Sigmoid colon (tissue), 7 donors: ENCODE measurements around the gene DDN. TPM values are rescaled to one million over a fixed set of nuclear protein-coding genes. Genes with fewer than 3 reads are reported as not detected.

Experiments used
- DNase-seq: peaks from one replicate; pipeline ENCODE4 v3.0.0-alpha.2; 2019
- H3K27ac ChIP-seq, 4 donors: fragments of 200-600 bp; sonication (generic); one replicate each; pipeline ENCODE4 v1.5.1; 2016 to 2019; ENCODE audit warnings: mild to moderate bottlenecking in 1 of 4
- H3K27me3 ChIP-seq, 3 donors: fragments of 200-600 bp; sonication (generic); one replicate each; pipeline ENCODE4 v1.5.1; 2019; ENCODE audit warnings: mild to moderate bottlenecking in 1 of 3
- H3K36me3 ChIP-seq, 4 donors: fragments of 200-600 bp; sonication (generic); one replicate each; pipeline ENCODE4 v1.5.1; 2016 to 2019
- H3K4me1 ChIP-seq, 4 donors: fragments of 200-600 bp; sonication (generic); one replicate each; pipeline ENCODE4 v1.5.1; 2017 to 2019
- H3K4me3 ChIP-seq, 4 donors: fragments of 200-600 bp; sonication (generic); one replicate each; pipeline ENCODE4 v1.5.1; 2017 to 2019; ENCODE audit warnings: mild to moderate bottlenecking in 2 of 4, moderate library complexity in 1 of 4
- H3K9me3 ChIP-seq, 4 donors: fragments of 200-600 bp in 3 of 4; sonication (generic) in 3 of 4; one replicate each; pipeline versions ENCODE4 v1.5.1 to v1.6.1; 2013 to 2019
- CTCF ChIP-seq, 4 experiments: fragments of 450-650 bp in 3 of 4; fragments of 200-600 bp in 1 of 4; IDR thresholded peaks; one replicate each; pipeline ENCODE4 v1.5.1; 2016 to 2019; ENCODE audit warnings: antibody characterized with exemption in 4 of 4, mild to moderate bottlenecking in 3 of 4, moderate library complexity in 2 of 4
- EP300 ChIP-seq, 4 donors: sonication (generic); formaldehyde crosslinking; IDR thresholded peaks; one replicate each; pipeline ENCODE4 v1.6.1; 2017; ENCODE audit warnings: antibody characterized with exemption in 4 of 4
- POLR2A ChIP-seq, 2 donors: fragments of 450-650 bp; IDR thresholded peaks; one replicate each; pipeline ENCODE4 v1.6.1; 2016; ENCODE audit warnings: antibody characterized with exemption in 2 of 2, mild to moderate bottlenecking in 2 of 2, moderate library complexity in 2 of 2
- POLR2AphosphoS5 ChIP-seq, 4 donors: sonication (generic); formaldehyde crosslinking; IDR thresholded peaks; one replicate each; pipeline ENCODE4 v1.6.1; 2017; ENCODE audit warnings: antibody characterized with exemption in 4 of 4
- whole genome bisulfite sequencing, 2 donors: extraction: QIAGEN DNeasy Blood & Tissue Kit; methylation state at CpG; one replicate each; pipeline ENCODE4 v1.1.7; 2013; 5-methylcytosine and 5-hydroxymethylcytosine counted together
- intact Hi-C: fragments of 100-400 bp; cut with DNase I; formaldehyde crosslinking; loops from one replicate; pipeline ENCODE4 v1.15.1; 2023
- polyA plus RNA-seq, 3 donors: library from polyadenylated mRNA; stranded (reverse); fragments of 200-250 nt; gene quantifications; one replicate each; pipeline ENCODE4 v1.2.3, GENCODE V29; 2013
- total RNA-seq, 4 donors: library from RNA; depleted of rRNA; stranded (reverse); fragments of >200 nt; gene quantifications; one replicate each; pipeline ENCODE4 v1.1.0, GENCODE V29; 2016
- donor health status: healthy with polysubstance abuse.
- donor health status: Bipolar disorder and iron deficiency.
- donor health status: healthy.

DDN gene
- total and polyA plus RNA-seq, 7 donors, result 0.14 to 0.69 (median 0.60) TPM; not detected in 4

- intact Hi-C loops, result no loop called here
- H3K27me3 ChIP-seq, result peaks cover 28 to 89% (median 60%) of the 10 kb centered on the region in 3 donors
- no peak for DNase-seq
- H3K4me1 ChIP-seq, result peaks cover 0 to 13% (median 12%) of the 10 kb centered on the region in 4 donors
- no peak overlapping the region for H3K27ac ChIP-seq
- WGBS, 2 donors, result 12 to 30% methylated on average over 10 of the region's 10 CpGs
- no peak for TF ChIP-seq POLR2A (IDR thresholded peaks at IDR 0.05)
- TF ChIP-seq EP300 (IDR thresholded peaks at IDR 0.05), result no peak
- TF ChIP-seq POLR2AphosphoS5 (IDR thresholded peaks at IDR 0.05), result no peak
- no peaks in the 10 kb centered on the region for H3K36me3 ChIP-seq
- H3K4me3 ChIP-seq, result no peak overlapping the region
- H3K9me3 ChIP-seq, result no peaks in the 10 kb centered on the region
These were observed 13.7 kb downstream of the DDN start for GRCh38 chr12:48985475-48985897.

GRCh38 chr12:48982397-48983080 lies 16.6 kb downstream of the DDN start:
- H3K36me3 ChIP-seq, result no peaks in the 10 kb centered on the region
- 48 to 64% methylated on average over 6 of the region's 6 CpGs for WGBS, 2 donors
- TF ChIP-seq POLR2A (IDR thresholded peaks at IDR 0.05) (no peak), EP300 (IDR thresholded peaks at IDR 0.05) (no peak), CTCF (IDR thresholded peaks at IDR 0.05) (no peak), POLR2AphosphoS5 (IDR thresholded peaks at IDR 0.05) (no peak)
- no peaks in the 10 kb centered on the region for H3K9me3 ChIP-seq
- H3K4me1 ChIP-seq, result peaks cover 0 to 42% (median 41%) of the 10 kb centered on the region in 4 donors
- DNase-seq, result no peak
- H3K27ac ChIP-seq, result no peak overlapping the region
- no peak overlapping the region for H3K4me3 ChIP-seq
- intact Hi-C loops, result loop anchor here (5.0 kb wide), 1 partner anchor 55 kb away; the partner anchor contains the start of gene FKBP11
- peaks cover 54 to 89% (median 76%) of the 10 kb centered on the region in 3 donors for H3K27me3 ChIP-seq

- TF ChIP-seq CTCF (IDR thresholded peaks at IDR 0.05) (no peak), POLR2A (IDR thresholded peaks at IDR 0.05) (no peak), POLR2AphosphoS5 (IDR thresholded peaks at IDR 0.05) (no peak), EP300 (IDR thresholded peaks at IDR 0.05) (no peak)
- Histone ChIP-seq H3K4me1 (peaks cover 0 to 42% (median 41%) of the 10 kb centered on the region in 4 donors), H3K27me3 (peaks cover 56 to 89% (median 77%) of the 10 kb centered on the region in 3 donors), H3K9me3 (no peaks in the 10 kb centered on the region), H3K27ac (no peak overlapping the region), H3K4me3 (peak overlapping the region in 1 of 4 donors; percentile 39), H3K36me3 (no peaks in the 10 kb centered on the region)
- intact Hi-C loops, result loop anchor here (5.0 kb wide), 1 partner anchor 54 kb away; the partner anchor contains the start of gene FKBP11
- no peak for DNase-seq
- WGBS, 2 donors, result 15 to 16% methylated on average over 13 of the region's 13 CpGs
These were observed 17.4 kb downstream of the DDN start for GRCh38 chr12:48981757-48982157.

GRCh38 chr12:48980953-48981756 lies 18.0 kb downstream of the DDN start:
- peaks cover 0 to 42% (median 41%) of the 10 kb centered on the region in 4 donors for H3K4me1 ChIP-seq
- peak overlapping the region in 2 of 4 donors; percentile 34 to 39 for H3K4me3 ChIP-seq
- H3K36me3 ChIP-seq, result no peaks in the 10 kb centered on the region
- WGBS, 2 donors, result 2% methylated on average over 91 of the region's 91 CpGs
- intact Hi-C loops, result loop anchor here (5.0 kb wide), 1 partner anchor 54 kb away; the partner anchor contains the start of gene FKBP11
- TF ChIP-seq POLR2A (IDR thresholded peaks at IDR 0.05), result no peak
- no peak for TF ChIP-seq EP300 (IDR thresholded peaks at IDR 0.05)
- TF ChIP-seq POLR2AphosphoS5 (IDR thresholded peaks at IDR 0.05), result no peak
- no peak for TF ChIP-seq CTCF (IDR thresholded peaks at IDR 0.05)
- H3K27ac ChIP-seq, result no peak overlapping the region
- peaks cover 53 to 89% (median 74%) of the 10 kb centered on the region in 3 donors for H3K27me3 ChIP-seq
- no peak for DNase-seq
- no peaks in the 10 kb centered on the region for H3K9me3 ChIP-seq
